Fibroblast of the aortic adventitia (primary cell): ENCODE measurements around the gene ANKRD22. TPM values are rescaled to one million over a fixed set of nuclear protein-coding genes. Genes with fewer than 3 reads are reported as not detected.

Experiments
- total RNA-seq: library from RNA; depleted of rRNA; stranded (reverse); fragments of >200 nt; gene quantifications from 2 replicates; pipeline ENCODE4 v1.2.3, GENCODE V29; 2012; ENCODE audit warnings: low replicate concordance

Gene ANKRD22
- total RNA-seq, 1 donor = 0.09 TPM

Other genes with a start within 250 kb of the ANKRD22 start
- not detected in 2 replicates for gene LIPF, start 187.4 kb downstream of the ANKRD22 start, total RNA-seq
- not detected in 2 replicates for gene LIPK, start 145.6 kb downstream of the ANKRD22 start, total RNA-seq
- not detected in 2 replicates for gene LIPN, start 91.8 kb downstream of the ANKRD22 start, total RNA-seq
- gene LIPM, start 49.1 kb downstream of the ANKRD22 start, total RNA-seq = 0.82 TPM in 1 of 2 replicates, not detected in the other
- 35.3 and 50.0 TPM in 2 replicates for gene STAMBPL1, start 28.4 kb upstream of the ANKRD22 start, total RNA-seq
- gene ACTA2, start 100.9 kb upstream of the ANKRD22 start, total RNA-seq = 73.5 and 241 TPM in 2 replicates
- 55.5 and 61.9 TPM in 2 replicates for gene FAS, start 139.0 kb upstream of the ANKRD22 start, total RNA-seq